MG63 (cell line): ENCODE data around the gene THOC7. TPM values are rescaled to one million over a fixed set of nuclear protein-coding genes. Genes with fewer than 3 reads are reported as not detected.

Experiments used
- DNase-seq: peaks from one replicate; pipeline ENCODE4 v3.0.0-alpha.2; 2020
- H3K27me3 ChIP-seq: fragments of 250-450 bp; sonication (Bioruptor Pico); 2 replicates; pipeline ENCODE4 v1.5.1; 2020; ENCODE audit warnings: mild to moderate bottlenecking, moderate library complexity
- H3K36me3 ChIP-seq: fragments of 250-450 bp; sonication (Bioruptor Pico); 2 replicates; pipeline ENCODE4 v1.5.1; 2020; ENCODE audit warnings: mild to moderate bottlenecking, moderate library complexity
- H3K4me3 ChIP-seq: fragments of 250-450 bp; sonication (Bioruptor Pico); 2 replicates; pipeline ENCODE4 v1.5.1; 2020; ENCODE audit warnings: mild to moderate bottlenecking, moderate library complexity
- H3K9me3 ChIP-seq: fragments of 250-450 bp; sonication (Bioruptor Pico); 2 replicates; pipeline ENCODE4 v1.5.1; 2020; ENCODE audit warnings: mild to moderate bottlenecking, moderate library complexity
- total RNA-seq: library from RNA; depleted of rRNA; stranded (reverse); fragments of >200 nt; shearing (Covaris generic); gene quantifications from 2 replicates; pipeline ENCODE4 v1.2.3, GENCODE V29; 2014; ENCODE audit warnings: low replicate concordance; rRNA removed

The THOC7 gene
- total RNA-seq, 1 experiment from 2014 or later: 84.0 TPM

GRCh38 chr3:63814237-63814636, 49.4 kb downstream of the THOC7 start:
- Histone ChIP-seq H3K36me3 (no peaks in the 10 kb centered on the region), H3K4me3 (no peak overlapping the region), H3K27me3 (no peaks in the 10 kb centered on the region), H3K9me3 (no peaks in the 10 kb centered on the region)
- no peak for DNase-seq

- Histone ChIP-seq H3K4me3 (no peak overlapping the region), H3K36me3 (no peaks in the 10 kb centered on the region), H3K27me3 (no peaks in the 10 kb centered on the region), H3K9me3 (no peaks in the 10 kb centered on the region)
- peak; percentile 27 for DNase-seq
These were observed 54.0 kb downstream of the THOC7 start for GRCh38 chr3:63809607-63810006.

GRCh38 chr3:63808633-63809032, 55.0 kb downstream of the THOC7 start:
- no peak overlapping the region for H3K4me3 ChIP-seq
- H3K9me3 ChIP-seq: no peaks in the 10 kb centered on the region
- no peaks in the 10 kb centered on the region for H3K27me3 ChIP-seq
- no peak for DNase-seq
- no peaks in the 10 kb centered on the region for H3K36me3 ChIP-seq

GRCh38 chr3:63807961-63808565, 55.5 kb downstream of the THOC7 start:
- Histone ChIP-seq H3K4me3 (no peak overlapping the region), H3K9me3 (no peaks in the 10 kb centered on the region), H3K36me3 (no peaks in the 10 kb centered on the region), H3K27me3 (no peaks in the 10 kb centered on the region)
- no peak for DNase-seq

- Histone ChIP-seq H3K4me3 (no peak overlapping the region), H3K27me3 (no peaks in the 10 kb centered on the region)
- no peak for DNase-seq
These were observed 59.7 kb downstream of the THOC7 start for GRCh38 chr3:63803911-63804310.

GRCh38 chr3:63800097-63800496, 63.5 kb downstream of the THOC7 start:
- no peaks in the 10 kb centered on the region for H3K9me3 ChIP-seq
- H3K36me3 ChIP-seq: no peaks in the 10 kb centered on the region
- no peak for DNase-seq
- H3K4me3 ChIP-seq: no peak overlapping the region
- no peaks in the 10 kb centered on the region for H3K27me3 ChIP-seq

More at GRCh38 chr3:63803911-63804310, 59.7 kb downstream of the THOC7 start:
- Histone ChIP-seq H3K36me3 (no peaks in the 10 kb centered on the region), H3K9me3 (no peaks in the 10 kb centered on the region)

- Histone ChIP-seq H3K9me3 (no peaks in the 10 kb centered on the region), H3K36me3 (no peaks in the 10 kb centered on the region), H3K27me3 (no peaks in the 10 kb centered on the region), H3K4me3 (no peak overlapping the region)
- no peak for DNase-seq
These were observed 64.7 kb downstream of the THOC7 start for GRCh38 chr3:63798949-63799348.

GRCh38 chr3:63798544-63798943, 65.1 kb downstream of the THOC7 start:
- Histone ChIP-seq H3K36me3 (no peaks in the 10 kb centered on the region), H3K9me3 (no peaks in the 10 kb centered on the region), H3K27me3 (no peaks in the 10 kb centered on the region), H3K4me3 (no peak overlapping the region)
- DNase-seq: no peak

- Histone ChIP-seq H3K9me3 (no peaks in the 10 kb centered on the region), H3K4me3 (no peak overlapping the region), H3K36me3 (no peaks in the 10 kb centered on the region), H3K27me3 (no peaks in the 10 kb centered on the region)
- no peak for DNase-seq
These were observed 68.2 kb downstream of the THOC7 start for GRCh38 chr3:63795438-63795837.

GRCh38 chr3:63791974-63792373, 71.6 kb downstream of the THOC7 start:
- no peaks in the 10 kb centered on the region for H3K36me3 ChIP-seq
- no peak overlapping the region for H3K4me3 ChIP-seq
- H3K9me3 ChIP-seq: no peaks in the 10 kb centered on the region
- DNase-seq: no peak
- no peaks in the 10 kb centered on the region for H3K27me3 ChIP-seq

Other genes with a start within 250 kb of the THOC7 start
- gene SNTN, start 211.1 kb downstream of the THOC7 start, total RNA-seq: not detected in 2 replicates
- gene C3orf49, start 44.5 kb downstream of the THOC7 start, total RNA-seq: not detected in 2 replicates
- 0.37 and 6.0 TPM in 2 replicates for gene ATXN7, start 62 bp upstream of the THOC7 start, total RNA-seq
- gene SCAANT1, start 48.6 kb upstream of the THOC7 start, total RNA-seq: not detected in 2 replicates
- gene PSMD6, start 159.7 kb upstream of the THOC7 start, total RNA-seq: 66.0 and 93.7 TPM in 2 replicates